ENCODE results near the gene NLRP12. TPM values are rescaled to one million over a fixed set of nuclear protein-coding genes. Genes with fewer than 3 reads are reported as not detected.

NLRP12 gene
- total and polyA plus RNA-seq, 10 donors, result 0.24 to 29.8 (median 9.1) TPM

- Histone ChIP-seq H3K27ac (peak overlapping the region; percentile 83 to 96 (median 93)), H3K36me3 (peaks cover 2 to 25% (median 11%) of the 10 kb centered on the region in 6 donors), H3K4me1 (peaks cover 24 to 93% (median 71%) of the 10 kb centered on the region in 6 donors), H3K4me3 (peak overlapping the region; percentile 53 to 85 (median 68)), H3K27me3 (replicated peaks in 1 of 7) (peaks cover 0 to 30% (median 0%) of the 10 kb centered on the region in 7 donors), H3K9me3 (no peaks in the 10 kb centered on the region)
- intact Hi-C loops (cut with DNase I; ENCODE audit: low total_unique reads), result no loop called here
- 0 to 4% (median 1%) methylated on average over 12 to 75 of the region's 75 CpGs for WGBS, 5 donors
- peak; percentile 96 for DNase-seq
- peak; percentile 65 to 88 (median 76) for TF ChIP-seq POLR2AphosphoS5 (IDR thresholded peaks at IDR 0.05)
- TF ChIP-seq CTCF (IDR thresholded peaks at IDR 0.05 in 8 of 11, conservative IDR thresholded peaks at IDR 0.05 in 3 of 11), result peak; percentile 18 to 80 (median 68)
- TF ChIP-seq POLR2A (IDR thresholded peaks at IDR 0.05), result no peak
These were observed 45.0 kb upstream of the NLRP12 start for GRCh38 chr19:53868892-53869804.

- TF ChIP-seq POLR2AphosphoS5 (IDR thresholded peaks at IDR 0.05) (no peak), CTCF (IDR thresholded peaks at IDR 0.05 in 8 of 11, conservative IDR thresholded peaks at IDR 0.05 in 3 of 11) (no peak), POLR2A (IDR thresholded peaks at IDR 0.05) (no peak)
- 0 to 1% (median 1%) methylated on average over 17 to 33 of the region's 37 CpGs for WGBS, 5 donors
- H3K4me1 ChIP-seq, result peaks cover 24 to 84% (median 64%) of the 10 kb centered on the region in 6 donors
- H3K27me3 ChIP-seq (replicated peaks in 1 of 7), result peaks cover 0 to 30% (median 0%) of the 10 kb centered on the region in 7 donors
- peaks cover 0 to 16% (median 2%) of the 10 kb centered on the region in 6 donors for H3K36me3 ChIP-seq
- H3K27ac ChIP-seq, result peak overlapping the region; percentile 83 to 96 (median 93)
- H3K4me3 ChIP-seq, result peak overlapping the region; percentile 53 to 85 (median 68)
- no peaks in the 10 kb centered on the region for H3K9me3 ChIP-seq
- intact Hi-C loops (cut with DNase I; ENCODE audit: low total_unique reads), result no loop called here
- DNase-seq, result peak; percentile 91
These were observed 44.2 kb upstream of the NLRP12 start for GRCh38 chr19:53868091-53868891.

- peaks cover 0 to 9% (median 0%) of the 10 kb centered on the region in 6 donors for H3K36me3 ChIP-seq
These were observed 43.3 kb upstream of the NLRP12 start, which contains the start of gene MYADM for GRCh38 chr19:53867225-53868090. MYADM (plus strand) TSS chr19:53867883; CDS start chr19:53873530, 5,647 bp downstream.

More at GRCh38 chr19:53867225-53868090, 43.3 kb upstream of the NLRP12 start, which contains the start of gene MYADM:
- Histone ChIP-seq H3K9me3 (no peaks in the 10 kb centered on the region), H3K27ac (peak within 1 kb of the TSS; percentile 83 to 96 (median 93)), H3K4me3 (peak within 1 kb of the TSS; percentile 53 to 85 (median 68)), H3K27me3 (replicated peaks in 1 of 7) (peaks cover 0 to 36% (median 0%) of the 10 kb centered on the region in 7 donors), H3K4me1 (peaks cover 20 to 76% (median 57%) of the 10 kb centered on the region in 6 donors)
- peak in 2 of 11 experiments; percentile 11 to 18 for TF ChIP-seq CTCF (IDR thresholded peaks at IDR 0.05 in 8 of 11, conservative IDR thresholded peaks at IDR 0.05 in 3 of 11)
- peak; percentile 81 to 87 (median 82) for TF ChIP-seq POLR2AphosphoS5 (IDR thresholded peaks at IDR 0.05)
- no peak for TF ChIP-seq POLR2A (IDR thresholded peaks at IDR 0.05)
- peak; percentile 98 for DNase-seq
- 1 to 5% (median 3%) methylated on average over 22 to 37 of the region's 37 CpGs for WGBS, 5 donors
- intact Hi-C loops (cut with DNase I; ENCODE audit: low total_unique reads), result no loop called here
